ENCODE results near the gene MAS1.

DNA sequence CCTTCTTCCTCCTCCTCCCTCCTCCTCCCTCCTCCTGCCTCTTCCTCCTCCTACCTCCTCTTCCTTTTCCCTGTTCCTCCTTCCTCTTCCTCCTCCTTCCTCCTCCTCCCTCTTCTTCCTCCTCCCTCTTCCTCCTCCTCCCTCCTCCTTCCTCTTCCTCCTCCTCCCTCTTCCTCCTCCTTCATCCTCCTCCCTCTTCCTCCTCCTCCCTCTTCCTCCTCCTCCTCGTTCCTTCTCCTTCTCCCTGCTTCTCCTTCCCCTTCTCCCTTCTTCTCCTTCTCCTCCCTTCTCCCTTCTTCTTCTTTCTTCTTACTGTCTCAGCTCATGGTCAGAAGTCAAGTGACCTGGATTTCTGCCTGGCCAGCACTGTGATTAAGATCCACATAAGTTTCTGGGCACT, 7.7 kb downstream of the MAS1 start:
- no peak for TF ChIP-seq POLR2A (IDR thresholded peaks at IDR 0.05)
- TF ChIP-seq, protein P1, sequence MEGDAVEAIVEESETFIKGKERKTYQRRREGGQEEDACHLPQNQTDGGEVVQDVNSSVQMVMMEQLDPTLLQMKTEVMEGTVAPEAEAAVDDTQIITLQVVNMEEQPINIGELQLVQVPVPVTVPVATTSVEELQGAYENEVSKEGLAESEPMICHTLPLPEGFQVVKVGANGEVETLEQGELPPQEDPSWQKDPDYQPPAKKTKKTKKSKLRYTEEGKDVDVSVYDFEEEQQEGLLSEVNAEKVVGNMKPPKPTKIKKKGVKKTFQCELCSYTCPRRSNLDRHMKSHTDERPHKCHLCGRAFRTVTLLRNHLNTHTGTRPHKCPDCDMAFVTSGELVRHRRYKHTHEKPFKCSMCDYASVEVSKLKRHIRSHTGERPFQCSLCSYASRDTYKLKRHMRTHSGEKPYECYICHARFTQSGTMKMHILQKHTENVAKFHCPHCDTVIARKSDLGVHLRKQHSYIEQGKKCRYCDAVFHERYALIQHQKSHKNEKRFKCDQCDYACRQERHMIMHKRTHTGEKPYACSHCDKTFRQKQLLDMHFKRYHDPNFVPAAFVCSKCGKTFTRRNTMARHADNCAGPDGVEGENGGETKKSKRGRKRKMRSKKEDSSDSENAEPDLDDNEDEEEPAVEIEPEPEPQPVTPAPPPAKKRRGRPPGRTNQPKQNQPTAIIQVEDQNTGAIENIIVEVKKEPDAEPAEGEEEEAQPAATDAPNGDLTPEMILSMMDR (IDR thresholded peaks at IDR 0.05) = no peak

Data from ovary (tissue), 3 donors.